IPS-15b (cell line): ENCODE measurements around the gene OST4.
"Not testable (repeated sequence)": the region's sequence is repeated elsewhere in the genome, so short reads cannot be mapped to it uniquely, and the experiment has no call there.

Experiments used
- H3K27me3 ChIP-seq: one replicate; pipeline ENCODE4 v1.6.1; 2013; ENCODE audit warnings: low read length; ENCODE audit not compliant: control insufficient read depth, insufficient read depth
- H3K36me3 ChIP-seq: one replicate; pipeline ENCODE4 v1.6.1; 2013; ENCODE audit warnings: low read length; ENCODE audit not compliant: control insufficient read depth, insufficient read depth
- H3K4me1 ChIP-seq: one replicate; pipeline ENCODE4 v1.6.1; 2013; ENCODE audit warnings: mild to moderate bottlenecking, low read length; ENCODE audit not compliant: control insufficient read depth, insufficient read depth
- H3K4me3 ChIP-seq: one replicate; pipeline ENCODE4 v1.5.1; 2013; ENCODE audit warnings: low read depth, low read length
- H3K9ac ChIP-seq: one replicate; pipeline ENCODE4 v1.6.1; 2013; ENCODE audit warnings: low read depth, mild to moderate bottlenecking, low read length
- H3K9me3 ChIP-seq: one replicate; pipeline ENCODE4 v1.6.1; 2013; ENCODE audit warnings: mild to moderate bottlenecking, low read length; ENCODE audit not compliant: control insufficient read depth, insufficient read depth

Gene OST4

DNA sequence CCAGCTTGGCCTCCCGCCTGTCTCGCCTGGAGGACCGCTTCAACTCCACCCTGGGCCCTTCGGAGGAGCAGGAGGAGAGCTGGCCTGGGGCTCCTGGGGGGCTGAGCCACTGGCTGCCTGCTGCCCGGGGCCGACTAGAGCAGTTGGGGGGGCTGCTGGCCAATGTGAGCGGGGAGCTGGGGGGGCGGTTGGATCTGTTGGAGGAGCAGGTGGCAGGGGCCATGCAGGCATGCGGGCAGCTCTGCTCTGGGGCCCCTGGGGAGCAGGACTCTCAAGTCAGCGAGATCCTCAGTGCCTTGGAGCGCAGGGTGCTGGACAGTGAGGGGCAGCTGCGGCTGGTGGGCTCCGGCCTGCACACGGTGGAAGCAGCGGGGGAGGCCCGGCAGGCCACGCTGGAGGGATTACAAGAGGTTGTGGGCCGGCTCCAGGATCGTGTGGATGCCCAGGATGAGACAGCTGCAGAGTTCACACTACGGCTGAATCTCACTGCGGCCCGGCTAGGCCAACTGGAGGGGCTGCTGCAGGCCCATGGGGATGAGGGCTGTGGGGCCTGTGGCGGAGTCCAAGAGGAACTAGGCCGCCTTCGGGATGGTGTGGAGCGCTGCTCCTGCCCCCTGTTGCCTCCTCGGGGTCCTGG lies 11.4 kb upstream of the OST4 start:
- Histone ChIP-seq H3K9me3 (no peaks in the 10 kb centered on the region), H3K27me3 (peaks cover 12% of the 10 kb centered on the region), H3K9ac (no peak overlapping the region), H3K4me1 (peaks cover 3% of the 10 kb centered on the region), H3K4me3 (no peak overlapping the region), H3K36me3 (no peaks in the 10 kb centered on the region)

DNA sequence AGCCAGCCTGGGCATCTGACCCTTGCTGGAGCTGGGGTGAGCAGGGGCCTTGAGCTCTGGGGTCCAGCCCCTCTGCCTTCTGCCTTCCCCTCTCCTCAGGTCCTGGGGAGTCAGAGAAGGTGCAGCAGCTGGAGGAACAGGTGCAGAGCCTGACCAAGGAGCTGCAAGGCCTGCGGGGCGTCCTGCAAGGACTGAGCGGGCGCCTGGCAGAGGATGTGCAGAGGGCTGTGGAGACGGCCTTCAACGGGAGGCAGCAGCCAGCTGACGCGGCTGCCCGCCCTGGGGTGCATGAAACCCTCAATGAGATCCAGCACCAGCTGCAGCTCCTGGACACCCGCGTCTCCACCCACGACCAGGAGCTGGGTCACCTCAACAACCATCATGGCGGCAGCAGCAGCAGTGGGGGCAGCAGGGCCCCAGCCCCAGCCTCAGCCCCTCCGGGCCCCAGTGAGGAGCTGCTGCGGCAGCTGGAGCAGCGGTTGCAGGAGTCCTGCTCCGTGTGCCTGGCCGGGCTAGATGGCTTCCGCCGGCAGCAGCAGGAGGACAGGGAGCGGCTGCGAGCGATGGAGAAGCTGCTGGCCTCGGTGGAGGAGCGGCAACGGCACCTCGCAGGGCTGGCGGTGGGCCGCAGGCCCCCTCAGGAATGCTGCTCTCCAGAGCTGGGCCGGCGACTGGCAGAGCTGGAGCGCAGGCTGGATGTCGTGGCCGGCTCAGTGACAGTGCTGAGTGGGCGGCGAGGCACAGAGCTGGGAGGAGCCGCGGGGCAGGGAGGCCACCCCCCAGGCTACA lies 10.7 kb upstream of the OST4 start:
- Histone ChIP-seq H3K4me3 (no peak overlapping the region), H3K27me3 (peaks cover 6% of the 10 kb centered on the region), H3K4me1 (no peaks in the 10 kb centered on the region), H3K9ac (no peak overlapping the region), H3K36me3 (no peaks in the 10 kb centered on the region), H3K9me3 (no peaks in the 10 kb centered on the region)

DNA sequence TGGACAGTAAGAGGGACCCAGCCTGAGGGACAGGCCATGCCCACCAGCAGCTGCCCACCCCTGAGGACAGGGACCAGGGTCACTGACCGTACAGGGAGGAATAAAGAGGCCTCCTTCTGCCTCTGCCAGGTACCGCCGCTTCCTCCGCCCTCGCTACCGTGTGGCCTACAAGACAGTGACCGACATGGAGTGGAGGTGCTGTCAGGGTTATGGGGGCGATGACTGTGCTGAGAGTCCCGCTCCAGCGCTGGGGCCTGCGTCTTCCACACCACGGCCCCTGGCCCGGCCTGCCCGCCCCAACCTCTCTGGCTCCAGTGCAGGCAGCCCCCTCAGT lies 9.1 kb upstream of the OST4 start:
- Histone ChIP-seq H3K9me3 (no peaks in the 10 kb centered on the region), H3K4me1 (no peaks in the 10 kb centered on the region), H3K27me3 (peaks cover 6% of the 10 kb centered on the region), H3K4me3 (no peak overlapping the region), H3K9ac (no peak overlapping the region), H3K36me3 (no peaks in the 10 kb centered on the region)

DNA sequence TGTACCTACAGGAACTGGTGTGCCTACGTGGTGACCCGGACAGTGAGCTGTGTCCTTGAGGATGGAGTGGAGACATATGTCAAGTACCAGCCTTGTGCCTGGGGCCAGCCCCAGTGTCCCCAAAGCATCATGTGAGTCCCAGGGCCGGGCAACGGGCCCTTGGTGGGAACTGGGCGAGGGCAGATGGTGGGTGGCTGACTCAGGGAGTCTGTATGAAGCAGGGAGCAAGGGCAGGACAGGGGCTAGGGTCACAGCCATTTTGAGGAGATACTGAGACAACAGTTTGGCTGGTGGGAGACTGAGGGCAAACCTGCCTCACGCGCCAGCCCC lies 8.7 kb upstream of the OST4 start:
- Histone ChIP-seq H3K4me3 (no peak overlapping the region), H3K4me1 (no peaks in the 10 kb centered on the region), H3K36me3 (no peaks in the 10 kb centered on the region), H3K27me3 (peaks cover 4% of the 10 kb centered on the region), H3K9me3 (no peaks in the 10 kb centered on the region), H3K9ac (no peak overlapping the region)

DNA sequence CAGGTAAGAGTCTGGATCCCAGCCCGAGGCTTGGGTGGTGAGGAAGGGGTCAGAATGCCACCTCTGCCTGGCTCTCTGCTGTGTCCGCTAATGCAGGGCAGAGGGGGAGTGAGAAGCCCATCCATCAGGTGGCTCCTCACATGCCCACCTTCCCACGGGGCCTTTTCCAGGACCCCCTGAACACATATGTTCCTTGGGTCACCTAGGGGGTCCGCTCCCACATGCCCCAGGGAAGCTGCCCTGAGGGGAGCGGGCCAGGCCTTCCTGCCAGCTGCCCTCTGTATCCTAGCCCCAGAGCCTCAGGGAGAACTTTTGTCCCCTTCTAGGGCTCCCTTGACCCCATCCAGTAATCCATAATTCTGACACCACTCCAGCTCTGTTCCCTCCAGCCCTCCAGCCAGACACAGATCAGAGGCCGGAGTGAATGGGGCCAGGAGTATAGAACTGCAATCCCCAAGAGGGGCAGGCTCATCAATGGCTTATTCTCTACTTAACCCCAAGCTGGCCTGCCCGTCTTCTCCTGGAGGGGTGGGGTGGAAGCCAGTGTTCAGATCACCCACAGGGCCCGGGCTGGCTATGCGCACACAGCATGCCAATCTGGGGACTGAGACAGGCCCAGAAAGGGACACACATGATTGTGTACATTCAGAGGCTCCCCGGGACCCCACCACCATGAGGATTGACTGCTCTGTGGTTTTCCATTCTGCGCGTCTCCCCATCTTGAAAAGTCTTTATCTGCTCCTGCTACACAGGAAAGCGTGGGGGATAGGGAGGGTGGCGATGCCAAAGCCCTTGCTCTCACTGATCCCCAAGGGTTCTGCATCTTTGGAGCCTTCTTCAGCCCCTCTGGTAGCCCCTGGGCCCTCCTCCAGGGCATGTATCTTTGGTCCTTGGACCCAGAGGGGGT lies 8.0 kb upstream of the OST4 start:
- Histone ChIP-seq H3K9ac (no peak overlapping the region), H3K9me3 (no peaks in the 10 kb centered on the region), H3K4me3 (no peak overlapping the region), H3K36me3 (no peaks in the 10 kb centered on the region), H3K4me1 (no peaks in the 10 kb centered on the region), H3K27me3 (no peaks in the 10 kb centered on the region)

DNA sequence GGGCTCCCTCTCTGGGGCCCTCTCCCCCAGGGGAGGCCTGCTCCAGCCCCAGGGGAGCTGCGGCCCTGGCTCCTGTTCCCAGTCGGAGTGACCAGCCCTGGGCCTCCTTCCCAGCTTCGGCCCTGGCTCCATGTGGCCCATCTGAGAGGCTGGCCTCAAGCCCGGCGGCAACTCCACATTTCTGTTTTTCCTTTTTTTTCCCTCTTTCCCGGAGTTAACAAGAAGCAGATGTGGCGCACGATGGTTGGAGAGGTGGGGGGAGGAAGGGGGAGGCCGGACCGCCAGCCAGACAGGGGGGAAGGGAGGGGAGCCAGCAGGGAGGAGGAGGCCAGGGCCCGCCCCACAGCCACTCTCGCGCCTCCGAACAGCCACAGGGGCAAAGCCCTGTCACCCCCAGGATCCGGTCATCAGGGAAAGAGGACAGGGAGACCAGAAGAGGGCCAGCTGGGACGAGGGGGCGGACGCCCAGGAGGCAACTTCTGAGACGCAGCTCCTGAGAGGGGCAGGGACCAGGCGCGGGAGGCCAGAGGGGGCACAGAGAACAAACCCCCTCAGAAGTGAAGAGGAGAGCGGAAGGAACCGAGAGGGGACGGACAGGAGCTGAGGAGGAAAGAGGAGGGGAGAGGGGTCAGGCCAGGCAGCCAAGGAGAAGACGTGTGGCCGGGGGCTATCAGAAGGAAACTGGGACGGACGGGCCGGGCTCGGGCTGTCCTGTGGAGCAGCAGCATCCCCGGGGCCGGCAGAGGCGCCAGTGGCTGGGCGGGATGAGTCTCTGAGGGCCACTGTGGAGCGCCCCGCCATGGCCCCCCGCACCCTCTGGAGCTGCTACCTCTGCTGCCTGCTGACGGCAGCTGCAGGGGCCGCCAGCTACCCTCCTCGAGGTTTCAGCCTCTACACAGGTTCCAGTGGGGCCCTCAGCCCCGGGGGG lies 7.1 kb upstream of the OST4 start, which contains the start of gene EMILIN1:
TSS of gene EMILIN1 (plus strand) at position 349 of the 928 bp plus-strand sequence. CDS start at position 800, 451 bp downstream.
- H3K36me3 ChIP-seq: no peaks in the 10 kb centered on the region
- no peaks in the 10 kb centered on the region for H3K27me3 ChIP-seq
- H3K4me1 ChIP-seq: no peaks in the 10 kb centered on the region
- H3K9ac ChIP-seq: peak within 1 kb of the TSS; percentile 47
- H3K4me3 ChIP-seq: no peak within 1 kb of the TSS
- no peaks in the 10 kb centered on the region for H3K9me3 ChIP-seq

DNA sequence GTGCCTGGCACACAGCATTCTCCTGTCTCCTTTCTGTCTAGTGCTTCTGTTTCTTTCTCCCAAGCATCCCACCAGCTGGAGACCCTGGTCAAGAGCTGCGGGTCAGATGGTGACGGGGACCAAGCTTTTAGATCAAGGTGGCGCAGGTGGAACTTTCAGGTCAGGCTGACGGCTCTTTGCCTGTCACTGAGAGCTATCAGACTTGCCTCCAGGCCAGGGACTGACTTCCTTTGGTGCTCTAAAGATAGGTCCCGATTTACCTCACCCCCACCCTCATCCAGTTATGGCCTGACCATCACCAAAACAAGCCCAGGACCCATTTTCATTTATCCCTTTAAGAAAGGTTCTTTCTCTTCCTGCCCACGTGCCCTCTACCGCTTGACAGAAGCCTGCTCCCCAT lies 5.8 kb upstream of the OST4 start:
- Histone ChIP-seq H3K27me3 (no peaks in the 10 kb centered on the region), H3K9ac (no peak overlapping the region), H3K4me3 (no peak overlapping the region), H3K4me1 (no peaks in the 10 kb centered on the region), H3K36me3 (no peaks in the 10 kb centered on the region), H3K9me3 (no peaks in the 10 kb centered on the region)

DNA sequence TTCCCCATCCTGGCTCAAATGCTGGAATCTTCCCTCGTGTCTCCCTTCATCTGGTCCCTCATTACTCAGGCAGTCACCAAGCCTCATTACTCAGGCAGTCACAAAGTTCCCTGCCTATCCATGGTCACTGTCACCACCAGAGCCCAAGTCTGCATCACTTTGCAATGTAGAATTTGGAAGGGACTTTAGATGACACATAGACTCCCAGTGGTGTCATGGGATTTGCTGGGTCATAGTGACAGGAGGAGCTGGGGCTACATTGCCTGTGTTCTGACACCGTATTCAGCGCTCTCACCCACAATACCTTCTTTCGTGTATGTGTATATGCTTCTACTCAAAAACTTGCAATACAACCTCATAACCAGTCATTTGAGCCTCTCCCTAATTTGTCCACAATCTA lies 4.9 kb upstream of the OST4 start:
- no peaks in the 10 kb centered on the region for H3K27me3 ChIP-seq
- no peaks in the 10 kb centered on the region for H3K36me3 ChIP-seq
- H3K4me1 ChIP-seq: no peaks in the 10 kb centered on the region
- H3K9ac ChIP-seq: no peak overlapping the region
- H3K9me3 ChIP-seq: no peaks in the 10 kb centered on the region
- H3K4me3 ChIP-seq: no peak overlapping the region

DNA sequence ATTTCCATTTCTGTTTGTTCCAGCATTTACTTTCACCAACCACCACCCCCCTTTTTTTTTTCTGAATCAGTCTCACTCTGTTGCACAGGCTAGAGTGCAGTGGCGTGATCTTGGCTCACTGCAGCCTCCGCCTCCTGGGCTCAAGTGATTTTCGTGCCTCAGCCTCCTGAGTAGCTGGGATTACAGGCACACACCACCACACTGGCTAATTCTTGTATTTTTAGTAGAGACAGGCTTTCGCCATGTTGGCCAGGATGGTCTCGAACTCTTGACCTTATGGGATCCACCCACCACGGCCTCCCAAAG lies 4.1 kb upstream of the OST4 start:
- H3K4me1 ChIP-seq, H3K4me3 ChIP-seq, H3K27me3 ChIP-seq, H3K36me3 ChIP-seq, H3K9ac ChIP-seq, H3K9me3 ChIP-seq: not testable (repeated sequence)

DNA sequence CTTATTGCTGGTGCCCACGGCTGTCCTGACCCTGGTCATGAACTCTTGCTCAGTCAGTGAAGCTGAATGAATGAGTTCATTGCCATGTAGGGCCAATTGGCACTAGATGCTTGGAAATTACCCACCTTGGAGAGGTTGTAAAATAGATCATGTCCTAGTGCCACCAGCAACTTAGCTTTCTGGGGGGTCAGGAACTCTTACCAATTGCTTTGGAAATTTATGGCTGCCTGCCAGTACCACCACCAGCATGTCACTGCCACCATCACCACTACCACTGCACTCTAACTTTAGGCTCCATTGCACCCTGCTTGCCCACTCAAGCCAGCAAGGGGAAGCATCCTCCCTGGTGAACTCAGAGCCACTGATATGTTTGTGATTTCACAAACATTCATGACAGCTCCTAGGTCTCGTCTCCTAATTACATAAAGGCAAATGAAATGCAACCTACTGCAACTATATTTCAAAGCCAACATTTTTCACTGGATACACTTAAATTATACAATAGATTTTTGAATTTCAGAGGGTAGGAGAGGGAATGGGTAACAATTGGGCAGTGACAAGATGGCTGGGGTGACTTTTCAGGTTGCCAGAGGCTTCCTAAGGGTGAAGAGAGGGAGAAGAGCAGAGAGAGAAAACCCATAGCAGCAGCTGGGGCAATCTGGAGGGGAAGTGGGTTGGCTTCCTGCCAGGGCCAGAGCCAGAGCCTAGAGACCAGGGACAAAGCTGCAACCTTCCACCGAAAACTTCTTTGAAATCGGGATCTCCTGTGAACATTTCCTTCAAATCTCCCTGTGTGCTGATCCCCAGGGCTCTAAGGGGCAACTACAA lies 3.5 kb upstream of the OST4 start:
- H3K9me3 ChIP-seq: no peaks in the 10 kb centered on the region
- no peaks in the 10 kb centered on the region for H3K36me3 ChIP-seq
- no peak overlapping the region for H3K9ac ChIP-seq
- H3K4me1 ChIP-seq: peaks cover 4% of the 10 kb centered on the region
- no peak overlapping the region for H3K4me3 ChIP-seq
- no peaks in the 10 kb centered on the region for H3K27me3 ChIP-seq

DNA sequence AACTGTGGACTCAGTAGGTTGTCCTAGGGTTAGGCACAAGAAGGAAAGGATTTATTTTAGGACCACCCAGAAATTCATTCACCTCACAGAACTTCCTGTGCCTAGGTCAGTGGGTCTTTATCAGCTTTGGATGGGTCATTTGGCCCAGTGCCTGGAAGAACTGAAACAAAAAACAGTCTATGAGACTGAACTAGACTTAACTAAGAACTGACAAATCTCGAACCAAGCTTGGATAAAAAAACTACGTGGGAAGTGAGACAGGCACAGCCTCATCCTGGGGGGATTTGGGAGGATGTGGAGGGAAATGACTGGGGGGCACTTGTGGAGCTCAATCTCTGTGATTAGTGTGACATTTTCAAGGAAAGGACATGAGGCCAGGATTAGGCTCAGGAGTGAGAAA lies 2.3 kb upstream of the OST4 start:
- H3K27me3 ChIP-seq: no peaks in the 10 kb centered on the region
- H3K9me3 ChIP-seq: no peaks in the 10 kb centered on the region
- H3K36me3 ChIP-seq: peaks cover 9% of the 10 kb centered on the region
- H3K4me3 ChIP-seq: no peak overlapping the region
- peaks cover 4% of the 10 kb centered on the region for H3K4me1 ChIP-seq
- H3K9ac ChIP-seq: no peak overlapping the region
